GM18909 (cell line): ENCODE measurements around the gene VEPH1.

ENCODE experiments used
- ATAC-seq: cut with Tn5 transposase; IDR thresholded peaks from one replicate; pipeline ENCODE4 v1.9.1; 2021; ENCODE audit warnings: mild to moderate bottlenecking; ENCODE audit not compliant: unreplicated experiment, poor library complexity

Gene VEPH1

GRCh38 chr3:157487339-157487738 is 15.9 kb downstream of the VEPH1 start:
- ATAC-seq: no peak

- ATAC-seq: no peak
Measured at GRCh38 chr3:157479464-157480243, 23.6 kb downstream of the VEPH1 start.

- no peak for ATAC-seq
Measured at GRCh38 chr3:157477441-157477840, 25.8 kb downstream of the VEPH1 start.

- ATAC-seq: no peak
Measured at GRCh38 chr3:157475921-157476414, 27.2 kb downstream of the VEPH1 start.

- ATAC-seq: no peak
Measured at GRCh38 chr3:157472648-157473047, 30.6 kb downstream of the VEPH1 start.

GRCh38 chr3:157471064-157471463 is 32.2 kb downstream of the VEPH1 start:
- ATAC-seq: no peak

- ATAC-seq: no peak
Measured at GRCh38 chr3:157469561-157470294, 33.5 kb downstream of the VEPH1 start.

GRCh38 chr3:157467200-157467599 is 36.0 kb downstream of the VEPH1 start:
- ATAC-seq: no peak

- ATAC-seq: no peak
Measured at GRCh38 chr3:157465741-157466140, 37.5 kb downstream of the VEPH1 start.

GRCh38 chr3:157464321-157464720 is 38.9 kb downstream of the VEPH1 start:
- no peak for ATAC-seq

- ATAC-seq: no peak
Measured at GRCh38 chr3:157463816-157464215, 39.4 kb downstream of the VEPH1 start.

- no peak for ATAC-seq
Measured at GRCh38 chr3:157460253-157460652, 43.0 kb downstream of the VEPH1 start.

GRCh38 chr3:157459706-157460105 is 43.5 kb downstream of the VEPH1 start:
- no peak for ATAC-seq

- ATAC-seq: no peak
Measured at GRCh38 chr3:157453824-157454223, 49.4 kb downstream of the VEPH1 start.

- ATAC-seq: no peak
Measured at GRCh38 chr3:157452097-157452496, 51.1 kb downstream of the VEPH1 start.

- ATAC-seq: no peak
Measured at GRCh38 chr3:157447026-157447694, 56.1 kb downstream of the VEPH1 start.

GRCh38 chr3:157445857-157446256 is 57.4 kb downstream of the VEPH1 start:
- ATAC-seq: no peak

GRCh38 chr3:157444797-157445184 is 58.4 kb downstream of the VEPH1 start:
- no peak for ATAC-seq

- no peak for ATAC-seq
Measured at GRCh38 chr3:157443905-157444796, 59.1 kb downstream of the VEPH1 start.

- no peak for ATAC-seq
Measured at GRCh38 chr3:157442729-157443128, 60.5 kb downstream of the VEPH1 start.
